GM12801 (cell line): ENCODE data around the gene TDRD12.

Source experiments
- TF ChIP-seq, protein P1 (sequence below): IDR thresholded peaks from one replicate; pipeline ENCODE4 v1.5.1; 2011; ENCODE audit warnings: control low read depth; ENCODE audit not compliant: insufficient read length; ENCODE audit errors: extremely low read depth

The TDRD12 gene

DNA sequence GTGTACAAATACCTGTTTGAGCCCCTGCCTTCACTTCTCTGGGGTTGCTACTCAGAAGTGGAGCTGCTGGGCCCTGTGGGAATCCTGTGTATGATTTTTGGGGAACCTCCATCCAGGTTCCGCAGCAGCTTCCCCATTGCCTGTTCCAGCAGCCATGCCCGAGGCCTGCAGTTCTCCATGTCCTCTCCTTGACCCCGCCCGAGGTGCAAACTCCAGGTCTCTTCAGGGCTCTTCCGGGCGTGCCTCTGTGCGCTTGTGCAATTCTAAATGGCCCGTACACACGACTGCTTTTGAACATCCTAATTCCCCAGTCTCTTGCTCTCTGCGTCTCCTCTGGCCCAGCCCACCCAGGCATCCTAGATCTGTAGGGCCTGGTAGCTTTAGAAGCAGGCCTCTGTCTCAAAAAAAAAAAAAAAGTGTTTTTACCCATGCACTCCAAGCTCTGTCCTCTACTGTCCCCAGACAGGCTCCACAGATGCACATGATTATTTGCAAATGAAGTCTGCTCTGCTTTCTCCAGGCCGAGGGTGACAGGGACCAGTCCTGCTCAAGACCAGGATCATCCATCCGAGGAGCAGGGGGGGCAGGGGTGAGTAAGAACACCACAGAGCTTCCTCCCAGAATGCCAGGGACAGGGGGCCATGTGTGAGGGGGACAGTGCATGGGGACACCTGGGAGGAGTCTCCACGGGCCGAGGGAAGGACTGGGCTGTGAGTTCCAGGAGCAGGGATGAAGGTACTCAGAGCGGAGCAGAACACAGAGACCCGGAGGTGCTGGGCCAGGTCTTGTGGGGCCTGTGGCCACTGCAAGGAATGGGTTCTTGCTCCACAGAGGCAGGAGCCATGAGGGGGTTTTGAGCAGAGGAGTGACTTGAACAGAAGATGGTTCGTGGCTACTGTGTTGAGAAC is 98.3 kb downstream of the TDRD12 start:
- TF ChIP-seq, protein P1, sequence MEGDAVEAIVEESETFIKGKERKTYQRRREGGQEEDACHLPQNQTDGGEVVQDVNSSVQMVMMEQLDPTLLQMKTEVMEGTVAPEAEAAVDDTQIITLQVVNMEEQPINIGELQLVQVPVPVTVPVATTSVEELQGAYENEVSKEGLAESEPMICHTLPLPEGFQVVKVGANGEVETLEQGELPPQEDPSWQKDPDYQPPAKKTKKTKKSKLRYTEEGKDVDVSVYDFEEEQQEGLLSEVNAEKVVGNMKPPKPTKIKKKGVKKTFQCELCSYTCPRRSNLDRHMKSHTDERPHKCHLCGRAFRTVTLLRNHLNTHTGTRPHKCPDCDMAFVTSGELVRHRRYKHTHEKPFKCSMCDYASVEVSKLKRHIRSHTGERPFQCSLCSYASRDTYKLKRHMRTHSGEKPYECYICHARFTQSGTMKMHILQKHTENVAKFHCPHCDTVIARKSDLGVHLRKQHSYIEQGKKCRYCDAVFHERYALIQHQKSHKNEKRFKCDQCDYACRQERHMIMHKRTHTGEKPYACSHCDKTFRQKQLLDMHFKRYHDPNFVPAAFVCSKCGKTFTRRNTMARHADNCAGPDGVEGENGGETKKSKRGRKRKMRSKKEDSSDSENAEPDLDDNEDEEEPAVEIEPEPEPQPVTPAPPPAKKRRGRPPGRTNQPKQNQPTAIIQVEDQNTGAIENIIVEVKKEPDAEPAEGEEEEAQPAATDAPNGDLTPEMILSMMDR, result no peak

DNA sequence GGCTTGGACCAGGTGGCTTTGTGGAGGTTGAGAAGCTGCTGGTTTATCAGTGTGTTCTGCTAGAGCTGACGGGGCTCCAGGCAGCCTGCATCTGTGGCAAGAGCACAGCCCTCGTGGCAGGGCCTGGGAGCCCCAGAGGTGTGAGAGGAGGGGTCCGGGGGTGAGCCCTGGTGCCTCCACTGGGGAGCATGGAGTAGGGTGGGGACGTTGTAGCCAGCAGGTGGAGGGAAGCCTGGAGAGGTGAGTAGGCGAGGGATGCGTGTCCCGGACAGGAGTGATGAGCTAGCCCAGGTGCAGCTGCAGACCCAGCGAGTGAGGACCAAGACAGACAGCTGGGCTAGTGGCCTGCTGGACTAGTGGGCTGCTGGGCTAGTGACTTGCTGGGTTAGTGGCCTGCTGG is 99.0 kb downstream of the TDRD12 start:
- TF ChIP-seq, protein P1, result no peak

DNA sequence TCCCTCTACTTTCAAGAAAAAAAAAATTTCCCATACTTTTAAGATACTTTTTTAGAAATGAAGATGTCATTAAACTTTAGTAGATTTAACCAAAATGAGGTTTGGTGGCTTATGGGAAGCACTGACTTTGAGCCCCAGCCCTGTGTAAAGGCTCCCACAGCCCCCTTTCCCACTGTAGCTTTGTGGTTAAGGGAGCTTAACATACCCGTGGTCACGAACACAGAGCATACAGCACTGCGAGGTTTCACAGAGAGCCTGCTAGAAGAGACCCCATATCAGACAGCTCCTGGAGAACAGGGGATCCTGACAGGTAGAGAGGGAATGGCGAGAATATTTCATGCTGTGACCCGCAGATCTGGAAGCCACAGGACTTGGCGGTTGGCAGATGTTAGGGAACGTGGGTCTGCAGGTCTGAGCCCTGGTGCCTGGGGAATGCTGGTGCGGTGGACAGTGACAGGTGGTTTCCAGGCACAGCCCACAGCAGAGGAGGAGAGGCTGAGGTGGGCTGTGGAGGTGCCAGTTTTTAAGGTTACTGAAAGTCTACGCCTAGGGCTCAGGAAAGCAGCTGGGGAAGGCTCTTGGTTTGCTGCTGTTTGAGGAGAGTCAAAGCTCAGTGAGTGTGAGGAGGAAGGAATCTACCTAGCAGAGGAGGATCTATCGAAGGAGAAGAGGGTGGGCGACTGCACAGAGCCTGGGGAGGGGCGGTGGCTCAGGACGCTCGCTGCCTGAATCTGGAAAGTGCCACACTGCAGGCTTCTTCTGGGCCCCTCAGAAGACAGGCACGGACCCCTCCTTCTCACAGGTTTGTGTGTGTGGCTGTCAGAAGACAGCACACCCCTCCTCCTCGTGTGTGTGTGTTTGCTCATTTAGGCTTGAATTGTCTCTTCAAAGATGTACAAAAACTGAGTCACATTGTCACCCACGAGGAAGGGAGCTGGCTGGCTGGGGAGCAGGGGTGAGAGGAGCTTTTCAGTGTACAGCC is 100.1 kb downstream of the TDRD12 start:
- TF ChIP-seq, protein P1, result no peak

DNA sequence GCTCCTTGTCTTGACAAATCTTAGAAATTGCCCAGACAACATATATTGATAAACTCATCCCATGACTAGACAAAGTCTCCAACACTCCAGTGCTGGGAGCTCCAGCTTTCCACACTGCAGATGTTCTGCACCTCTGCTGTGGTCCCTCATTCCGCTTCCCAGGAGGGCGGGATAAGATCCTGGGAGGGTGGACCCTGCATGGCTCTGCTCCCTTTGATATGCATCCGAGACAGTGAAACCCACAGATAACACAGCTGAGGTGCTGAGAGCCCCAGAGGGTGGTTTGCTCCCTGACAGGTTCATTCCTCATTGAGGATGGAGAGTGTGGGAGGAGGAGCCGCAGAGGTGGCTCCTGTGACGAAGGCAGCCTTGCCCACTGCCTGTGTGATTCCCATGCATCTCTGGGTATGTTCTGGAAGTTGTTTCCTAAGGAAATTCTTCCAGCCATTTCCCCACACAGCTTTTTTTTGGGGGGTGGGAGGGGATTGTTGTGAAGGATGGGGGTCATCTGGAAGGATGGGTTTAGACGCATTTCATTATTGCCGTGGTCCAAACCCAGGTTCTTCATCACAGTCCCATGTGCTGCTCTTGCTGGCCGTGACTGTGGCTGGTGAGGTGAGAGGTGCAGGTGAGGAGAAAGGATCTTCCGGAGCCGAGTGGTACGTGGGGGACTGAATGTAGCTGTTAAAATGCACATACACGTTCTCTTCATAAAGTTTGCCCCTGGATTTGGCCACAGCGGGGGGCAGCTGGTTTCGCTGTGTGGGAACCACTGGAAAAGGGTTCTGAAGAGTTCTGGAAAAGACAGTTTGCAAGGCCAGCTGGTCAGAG is 103.6 kb downstream of the TDRD12 start:
- TF ChIP-seq, protein P1, result no peak

DNA sequence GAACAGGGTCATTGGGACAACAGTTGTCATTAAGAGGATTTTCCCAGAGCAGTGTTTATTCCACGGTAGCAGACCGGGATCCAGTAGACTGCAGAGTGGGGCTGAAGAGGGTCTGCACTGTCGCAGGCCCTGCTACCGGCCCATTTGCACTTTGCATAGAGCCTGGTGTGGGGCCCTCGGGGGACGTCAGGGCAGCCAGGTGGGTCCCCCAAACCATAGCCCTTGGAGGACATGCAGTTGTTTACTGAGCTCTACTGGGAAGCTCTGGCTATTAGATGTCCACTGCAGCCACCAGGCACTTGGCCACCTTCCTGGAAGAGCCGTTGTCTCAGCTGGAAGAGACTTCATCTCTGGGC is 104.2 kb downstream of the TDRD12 start:
- TF ChIP-seq, protein P1, result no peak

- TF ChIP-seq, protein P1, result no peak
These were observed 104.7 kb downstream of the TDRD12 start for GRCh38 chr19:32824191-32824751.
